Kidney (tissue), 22 donors: ENCODE data around the gene AICDA. TPM values are rescaled to one million over a fixed set of nuclear protein-coding genes. Genes with fewer than 3 reads are reported as not detected.

ENCODE experiments used
- DNase-seq, 5 donors: peaks; one replicate each; pipeline ENCODE4 v3.0.0-alpha.2; 2013 to 2020
- FAIRE-seq: peaks from 2 replicates; lab custom pipeline; 2012; peaks lifted over from hg19 to GRCh38; lab: Jason Lieb, UNC
- H3K27ac ChIP-seq, 2 donors: one replicate each; pipeline ENCODE4 v1.7.0; 2013; ENCODE audit warnings: low read depth in 2 of 2, low read length in 2 of 2, inconsistent platforms in 1 of 2
- H3K27me3 ChIP-seq: one replicate; pipeline ENCODE4 v1.7.1; 2013; ENCODE audit warnings: low read length, inconsistent platforms; ENCODE audit not compliant: control insufficient read depth, insufficient read depth
- H3K36me3 ChIP-seq, 3 donors: one replicate each; pipeline versions ENCODE4 v1.7.0 to v1.7.1; 2013; ENCODE audit warnings: low read length in 3 of 3, control low read depth in 1 of 3, inconsistent platforms in 1 of 3; ENCODE audit not compliant: insufficient read depth in 3 of 3, control insufficient read depth in 2 of 3
- H3K4me1 ChIP-seq, 3 donors: one replicate each; pipeline versions ENCODE4 v1.7.0 to v1.7.1; 2013; ENCODE audit warnings: low read length in 3 of 3, inconsistent platforms in 1 of 3, low read depth in 1 of 3; ENCODE audit not compliant: control insufficient read depth in 2 of 3, insufficient read depth in 2 of 3
- H3K4me3 ChIP-seq, 3 donors: one replicate each; pipeline versions ENCODE4 v1.7.0 to v1.8.1; 2013; ENCODE audit warnings: low read length in 3 of 3, control low read depth in 1 of 3, inconsistent platforms in 1 of 3
- H3K9ac ChIP-seq, 3 donors: one replicate each; pipeline versions ENCODE4 v1.7.0 to v1.7.1; 2013; ENCODE audit warnings: low read length in 3 of 3, control low read depth in 1 of 3, inconsistent platforms in 1 of 3
- H3K9me3 ChIP-seq, 3 donors: one replicate each; pipeline versions ENCODE4 v1.7.0 to v1.7.1; 2013; ENCODE audit warnings: low read length in 3 of 3, control low read depth in 1 of 3, inconsistent platforms in 1 of 3; ENCODE audit not compliant: control insufficient read depth in 2 of 3, insufficient read depth in 1 of 3
- intact Hi-C: fragments of 100-400 bp; cut with DNase I; formaldehyde crosslinking; loops from one replicate; pipeline ENCODE4 v1.11.1; 2022
- long read RNA-seq, 10 donors: library from polyadenylated mRNA in 1 of 10; unstranded in 1 of 10; transcript quantifications; one replicate each; pipeline ENCODE4 v2.0.0 and lab custom pipeline, GENCODE V29; 2021 to 2026
- polyA plus RNA-seq: library from polyadenylated mRNA; stranded (reverse); fragments of 350-450 nt; fragmentation: Illumina TruSeq; extraction: RNeasy Lipid Tissue Mini Kit (QIAGEN cat#74804); gene quantifications from one replicate; pipeline ENCODE4 v1.2.3, GENCODE V29; 2014; ENCODE audit warnings: low read depth, low replicate concordance; ENCODE audit not compliant: insufficient read depth
- total RNA-seq: library from RNA; stranded (reverse); fragmentation: NEBNext Ultra II Directional; extraction: Animal tissue kit (Norgen Biotek cat#: 25700); gene quantifications from one replicate; pipeline ENCODE4 v1.2.1, GENCODE V29; 2021
- TF ChIP-seq, protein P1 (sequence below): IDR thresholded peaks from 3 replicates; pipeline ENCODE4 v1.5.1; 2012; ENCODE audit warnings: mild to moderate bottlenecking, moderate library complexity, borderline replicate concordance; ENCODE audit not compliant: insufficient read depth; ENCODE audit errors: extremely low read depth
- donor health status: control.
- donor health status: control.
- donor health status: control.
- donor health status: control.
- donor health status: control.
- donor health status: DM: yes; HTN: yes; CAD: no.
- donor health status: Normal renal cell carcinoma (clear cell type).

Gene AICDA
- not detected for total RNA-seq
- not detected for polyA plus RNA-seq
- long read RNA-seq, donor 1 = 0 reads
- long read RNA-seq, donor 2 = 0 reads
- long read RNA-seq, donor 3 = 0 reads
- long read RNA-seq, donor 4 = 0 reads
- long read RNA-seq, donor 5 = 0 reads
- long read RNA-seq, donor 6 = 0 reads
- long read RNA-seq, donor 7 = 0 reads
- long read RNA-seq, donor 8 = 0 reads
- long read RNA-seq, donor 9 = 0 reads
- long read RNA-seq, donor 10 = 0 reads

DNA sequence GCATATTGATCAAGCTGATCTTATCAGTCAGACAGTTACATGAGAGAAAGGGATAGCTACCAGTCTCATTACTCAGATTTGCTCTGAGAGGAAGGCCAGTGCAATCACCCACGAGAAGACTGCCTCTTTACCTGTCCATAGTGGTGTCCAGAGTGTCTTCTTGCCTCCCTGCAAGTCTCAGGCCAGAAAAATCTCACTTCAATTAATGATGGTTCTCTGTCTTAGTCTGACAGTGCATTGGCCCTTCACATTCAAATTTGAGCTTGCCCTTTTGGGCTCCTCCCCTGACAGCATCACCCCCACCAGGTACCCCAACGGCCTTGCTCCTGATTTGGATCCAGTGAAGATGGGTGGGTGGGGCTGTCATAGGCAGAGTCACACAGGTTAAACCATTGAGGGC is at the start of gene AICDA:
Gene AICDA (minus strand): TSS at position 231 of the 400 bp plus-strand sequence. CDS start 92 bp downstream, at position 139.
- intact Hi-C loops = no loop called here
- Histone ChIP-seq H3K9me3 (no peaks in the 10 kb centered on the region), H3K4me1 (no peaks in the 10 kb centered on the region), H3K27ac (no peak within 1 kb of the TSS), H3K4me3 (no peak within 1 kb of the TSS), H3K9ac (no peak within 1 kb of the TSS), H3K36me3 (no peaks in the 10 kb centered on the region), H3K27me3 (no peaks in the 10 kb centered on the region)
- FAIRE-seq (no peak), DNase-seq (no peak)
- TF ChIP-seq, protein P1, sequence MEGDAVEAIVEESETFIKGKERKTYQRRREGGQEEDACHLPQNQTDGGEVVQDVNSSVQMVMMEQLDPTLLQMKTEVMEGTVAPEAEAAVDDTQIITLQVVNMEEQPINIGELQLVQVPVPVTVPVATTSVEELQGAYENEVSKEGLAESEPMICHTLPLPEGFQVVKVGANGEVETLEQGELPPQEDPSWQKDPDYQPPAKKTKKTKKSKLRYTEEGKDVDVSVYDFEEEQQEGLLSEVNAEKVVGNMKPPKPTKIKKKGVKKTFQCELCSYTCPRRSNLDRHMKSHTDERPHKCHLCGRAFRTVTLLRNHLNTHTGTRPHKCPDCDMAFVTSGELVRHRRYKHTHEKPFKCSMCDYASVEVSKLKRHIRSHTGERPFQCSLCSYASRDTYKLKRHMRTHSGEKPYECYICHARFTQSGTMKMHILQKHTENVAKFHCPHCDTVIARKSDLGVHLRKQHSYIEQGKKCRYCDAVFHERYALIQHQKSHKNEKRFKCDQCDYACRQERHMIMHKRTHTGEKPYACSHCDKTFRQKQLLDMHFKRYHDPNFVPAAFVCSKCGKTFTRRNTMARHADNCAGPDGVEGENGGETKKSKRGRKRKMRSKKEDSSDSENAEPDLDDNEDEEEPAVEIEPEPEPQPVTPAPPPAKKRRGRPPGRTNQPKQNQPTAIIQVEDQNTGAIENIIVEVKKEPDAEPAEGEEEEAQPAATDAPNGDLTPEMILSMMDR = no peak

DNA sequence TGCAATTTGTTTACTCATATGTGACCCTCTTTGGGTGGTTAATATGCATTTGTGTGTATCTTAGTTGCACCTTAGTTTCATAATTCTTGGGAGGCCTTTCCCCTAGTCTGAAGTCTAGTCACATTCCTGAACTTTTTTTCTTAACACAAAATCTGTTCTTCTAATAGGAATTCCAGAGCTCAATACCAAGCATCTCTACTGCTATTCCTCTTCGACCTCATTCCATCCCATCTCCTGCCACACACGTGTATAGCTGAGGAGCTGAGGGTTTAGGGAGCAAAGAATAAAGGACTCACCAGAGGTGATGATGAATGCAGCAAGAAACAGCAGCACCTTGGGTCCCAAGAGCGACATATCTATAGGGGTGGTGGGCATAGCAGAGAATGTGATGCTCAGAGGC is 49.1 kb upstream of the AICDA start:
- Histone ChIP-seq H3K27me3 (no peaks in the 10 kb centered on the region), H3K4me3 (no peak overlapping the region), H3K27ac (no peak overlapping the region), H3K36me3 (no peaks in the 10 kb centered on the region), H3K9ac (no peak overlapping the region), H3K9me3 (no peaks in the 10 kb centered on the region), H3K4me1 (no peaks in the 10 kb centered on the region)
- no peak for FAIRE-seq
- TF ChIP-seq, protein P1 = no peak
- DNase-seq = no peak
- intact Hi-C loops = no loop called here

DNA sequence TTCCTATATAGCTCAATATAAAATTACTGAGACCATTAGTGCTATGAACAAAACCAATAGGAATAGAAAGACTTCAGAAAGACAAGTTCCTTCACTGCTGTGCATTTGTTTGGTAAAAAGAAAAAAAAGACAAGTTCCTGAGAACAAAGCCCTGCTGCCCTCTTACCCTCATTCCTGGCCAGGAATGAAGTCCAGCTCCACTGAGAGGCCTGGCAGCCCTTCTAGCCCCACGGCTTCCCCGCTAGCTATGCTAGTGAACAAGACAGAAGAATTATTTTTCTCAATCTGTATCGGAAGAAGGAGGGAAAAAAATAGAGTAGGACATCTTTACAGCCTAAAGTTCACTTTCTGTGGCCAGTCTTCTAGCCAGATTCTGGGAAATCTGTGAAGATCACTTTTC is 48.4 kb upstream of the AICDA start:
- TF ChIP-seq, protein P1 = no peak
- Histone ChIP-seq H3K4me1 (no peaks in the 10 kb centered on the region), H3K9ac (no peak overlapping the region), H3K4me3 (no peak overlapping the region), H3K27ac (no peak overlapping the region), H3K9me3 (no peaks in the 10 kb centered on the region), H3K27me3 (no peaks in the 10 kb centered on the region), H3K36me3 (no peaks in the 10 kb centered on the region)
- DNase-seq (no peak), FAIRE-seq (no peak)
- intact Hi-C loops = no loop called here

DNA sequence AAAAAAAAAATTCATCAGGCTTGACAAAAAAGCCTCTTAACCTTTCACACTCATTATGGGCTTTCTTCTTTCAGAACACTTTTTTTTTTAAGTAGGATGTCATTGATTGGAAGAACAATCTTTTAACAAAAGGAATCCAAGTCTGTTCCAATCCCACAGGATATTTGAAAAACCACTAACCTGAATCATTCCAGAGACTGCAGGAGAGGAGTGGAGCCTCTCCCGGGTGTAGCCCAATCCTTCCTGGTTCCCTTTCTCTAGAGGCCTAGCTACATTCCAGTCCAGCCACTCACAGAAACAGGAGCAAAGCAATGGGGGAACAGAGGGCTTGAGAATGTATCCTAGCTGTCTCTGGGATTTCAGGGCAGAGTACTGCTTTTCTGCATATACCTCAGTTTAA is 45.7 kb upstream of the AICDA start:
- intact Hi-C loops = no loop called here
- H3K27me3 ChIP-seq = no peaks in the 10 kb centered on the region
- FAIRE-seq (no peak), DNase-seq (no peak)
- TF ChIP-seq, protein P1 = no peak
- no peaks in the 10 kb centered on the region for H3K36me3 ChIP-seq
- no peak overlapping the region for H3K4me3 ChIP-seq
- no peak overlapping the region for H3K9ac ChIP-seq
- no peak overlapping the region for H3K27ac ChIP-seq
- no peaks in the 10 kb centered on the region for H3K4me1 ChIP-seq
- H3K9me3 ChIP-seq = no peaks in the 10 kb centered on the region
